ENCODE data around the gene CD44.

DNA sequence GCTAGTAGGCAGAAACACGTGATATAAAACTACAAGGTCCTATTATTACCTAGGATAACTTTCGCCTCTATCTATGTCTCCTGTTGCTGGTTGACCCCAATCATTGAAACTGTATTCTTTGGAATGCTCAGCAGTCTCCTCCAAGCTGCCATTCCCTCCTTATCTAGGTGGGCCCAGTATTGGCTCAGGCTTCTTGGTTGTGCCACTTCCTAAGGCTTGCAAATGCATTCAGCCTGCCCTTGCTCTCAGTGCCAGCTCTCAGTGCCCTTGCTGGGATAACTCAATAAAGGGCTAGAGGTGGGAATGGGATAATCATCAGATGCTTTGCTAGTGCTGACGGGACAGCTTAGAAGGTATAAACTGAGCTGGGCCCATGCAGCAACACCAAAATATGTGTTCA is 13.6 kb downstream of the CD44 start:
- TF ChIP-seq, protein P1, sequence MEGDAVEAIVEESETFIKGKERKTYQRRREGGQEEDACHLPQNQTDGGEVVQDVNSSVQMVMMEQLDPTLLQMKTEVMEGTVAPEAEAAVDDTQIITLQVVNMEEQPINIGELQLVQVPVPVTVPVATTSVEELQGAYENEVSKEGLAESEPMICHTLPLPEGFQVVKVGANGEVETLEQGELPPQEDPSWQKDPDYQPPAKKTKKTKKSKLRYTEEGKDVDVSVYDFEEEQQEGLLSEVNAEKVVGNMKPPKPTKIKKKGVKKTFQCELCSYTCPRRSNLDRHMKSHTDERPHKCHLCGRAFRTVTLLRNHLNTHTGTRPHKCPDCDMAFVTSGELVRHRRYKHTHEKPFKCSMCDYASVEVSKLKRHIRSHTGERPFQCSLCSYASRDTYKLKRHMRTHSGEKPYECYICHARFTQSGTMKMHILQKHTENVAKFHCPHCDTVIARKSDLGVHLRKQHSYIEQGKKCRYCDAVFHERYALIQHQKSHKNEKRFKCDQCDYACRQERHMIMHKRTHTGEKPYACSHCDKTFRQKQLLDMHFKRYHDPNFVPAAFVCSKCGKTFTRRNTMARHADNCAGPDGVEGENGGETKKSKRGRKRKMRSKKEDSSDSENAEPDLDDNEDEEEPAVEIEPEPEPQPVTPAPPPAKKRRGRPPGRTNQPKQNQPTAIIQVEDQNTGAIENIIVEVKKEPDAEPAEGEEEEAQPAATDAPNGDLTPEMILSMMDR (IDR thresholded peaks at IDR 0.05) = no peak
- no peak for TF ChIP-seq POLR2A (IDR thresholded peaks at IDR 0.05)

Measured in lower leg skin (tissue), 3 donors.